ENCODE results near the gene MTNR1A.

- TF ChIP-seq CTCF (conservative IDR thresholded peaks at IDR 0.05 in 1 of 2, IDR thresholded peaks at IDR 0.05 in 1 of 2; ENCODE audit: extremely low read depth in 1 of 2, insufficient read depth in 1 of 2, low read depth in 1 of 2, low read length in 2 of 2) (no peak), EZH2 (IDR thresholded peaks at IDR 0.05; ENCODE audit: borderline replicate concordance, low read length) (no peak)
These were observed 58.3 kb downstream of the MTNR1A start for GRCh38 chr4:186497043-186497442.
